Measurements from ENCODE around the gene TCAF1. TPM values are rescaled to one million over a fixed set of nuclear protein-coding genes. Genes with fewer than 3 reads are reported as not detected.
"Not testable (repeated sequence)": the region's sequence is repeated elsewhere in the genome, so short reads cannot be mapped to it uniquely, and the experiment has no call there.

The TCAF1 gene
- total RNA-seq, 4 donors from 2014 or later, result 38.2 to 62.7 (median 52.4) TPM

- DNase-seq (ENCODE audit: extremely low spot score); H3K4me1 ChIP-seq; H3K36me3 ChIP-seq; H3K4me3 ChIP-seq; H3K9me3 ChIP-seq; H3K27me3 ChIP-seq; intact Hi-C loops (cut with DNase I): not testable (repeated sequence)
- peak overlapping the region in 1 of 4 donors; percentile 50 for H3K27ac ChIP-seq (replicated peaks in 1 of 4)
- WGBS, result no CpG with 5 or more reads among the region's 5 CpGs
Measured at GRCh38 chr7:143806664-143807071, 95.3 kb downstream of the TCAF1 start.

Other genes starting within 250 kb of the TCAF1 start
- gene CTAGE6, start 144.5 kb downstream of the TCAF1 start, total RNA-seq, result 1 to 10 TPM in 1 of 4 donors, under 1 TPM in 1, not detected in 2; 0.83 to 1.7 TPM
- not detected for gene OR2F2, start 33.1 kb upstream of the TCAF1 start, total RNA-seq
- gene OR2F1, start 52.7 kb upstream of the TCAF1 start, total RNA-seq, result not detected
- not detected for gene OR6B1, start 98.1 kb upstream of the TCAF1 start, total RNA-seq
- gene OR2A5, start 146.8 kb upstream of the TCAF1 start, total RNA-seq, result not detected
- not detected for gene OR2A25, start 167.6 kb upstream of the TCAF1 start, total RNA-seq
- gene OR2A12, start 184.1 kb upstream of the TCAF1 start, total RNA-seq, result not detected
- not detected for gene OR2A2, start 207.4 kb upstream of the TCAF1 start, total RNA-seq
- gene OR2A14, start 221.0 kb upstream of the TCAF1 start, total RNA-seq, result not detected

All from esophagus muscularis mucosa (tissue), 4 donors.